Ovary (tissue), 9 donors: ENCODE data around the gene BHMT. TPM values are rescaled to one million over a fixed set of nuclear protein-coding genes. Genes with fewer than 3 reads are reported as not detected.

Source experiments
- DNase-seq, 5 donors: peaks; one replicate each; pipeline ENCODE4 v3.0.0-alpha.2; 2019 to 2020
- H3K27ac ChIP-seq, 2 donors: fragments of 200-600 bp; one replicate each; pipeline versions ENCODE4 v1.5.1 to v1.8.0; 2019 to 2022
- H3K27me3 ChIP-seq: fragments of 200-600 bp; one replicate; pipeline ENCODE4 v1.8.0; 2022
- H3K36me3 ChIP-seq: fragments of 200-600 bp; sonication (generic); one replicate; pipeline ENCODE4 v1.5.1; 2019
- H3K4me1 ChIP-seq: one replicate; pipeline ENCODE4 v1.8.1; 2013; ENCODE audit warnings: mild to moderate bottlenecking, moderate library complexity; ENCODE audit not compliant: insufficient read depth
- H3K4me3 ChIP-seq: fragments of 200-600 bp; sonication (generic); one replicate; pipeline ENCODE4 v1.5.1; 2017
- H3K9me3 ChIP-seq, 2 donors: fragments of 200-600 bp in 1 of 2; sonication (generic) in 1 of 2; one replicate each; pipeline versions ENCODE4 v1.5.1 to v1.8.1; 2013 to 2019; ENCODE audit warnings: mild to moderate bottlenecking in 1 of 2, moderate library complexity in 1 of 2
- CTCF ChIP-seq, 3 donors: fragments of 450-650 bp in 2 of 3; fragments of 200-600 bp in 1 of 3; IDR thresholded peaks; one replicate each; pipeline versions ENCODE4 v1.5.1 to v1.8.0; 2016 to 2022; ENCODE audit warnings: antibody characterized with exemption in 3 of 3, mild to moderate bottlenecking in 1 of 3
- EP300 ChIP-seq: sonication (generic); formaldehyde crosslinking; IDR thresholded peaks from one replicate; pipeline ENCODE4 v1.6.1; 2017; ENCODE audit warnings: antibody characterized with exemption
- POLR2A ChIP-seq: fragments of 450-650 bp; IDR thresholded peaks from one replicate; pipeline ENCODE4 v1.6.1; 2017; ENCODE audit warnings: antibody characterized with exemption, mild to moderate bottlenecking, moderate library complexity
- WGBS, 3 donors: extraction: QIAGEN DNeasy Blood & Tissue Kit in 1 of 3; methylation state at CpG; one replicate each; pipeline versions ENCODE4 v1.1.5 to v1.1.7; 2013 to 2017; 5-methylcytosine and 5-hydroxymethylcytosine counted together
- intact Hi-C, 4 donors: fragments of 100-400 bp; cut with DNase I; formaldehyde crosslinking; loops; one replicate each; pipeline versions ENCODE4 v1.11.0 to v1.15.1; 2022 to 2023
- polyA plus RNA-seq, 2 donors: library from polyadenylated mRNA; stranded (reverse); fragments of 200-250 nt in 1 of 2; fragments of 350-450 nt in 1 of 2; fragmentation: Illumina TruSeq in 1 of 2; extraction: RNeasy Lipid Tissue Mini Kit (QIAGEN cat#74804) in 1 of 2; gene quantifications; one replicate each; pipeline ENCODE4 v1.2.3, GENCODE V29; 2013 to 2014
- total RNA-seq, 7 donors: library from RNA; depleted of rRNA in 2 of 7; stranded (reverse); fragments of >200 nt in 2 of 7; fragmentation: NEBNext Ultra II Directional in 3 of 7; extraction: Animal tissue kit (Norgen Biotek cat#: 25700) in 3 of 7; gene quantifications; one replicate each; pipeline versions ENCODE4 v1.1.0 to v1.2.4, GENCODE V29; 2016 to 2023
- donor health status: DM: no; HTN: no; CAD: no; lungs with moderate emphysema.
- donor health status: DM: no; HTN: no; CAD: no.
- donor health status: Bipolar disorder and iron deficiency.
- donor health status: DM: yes; HTN: yes; CAD: no.
- donor health status: DM: no; HTN: no; CAD: no.
- donor health status: DM: yes; HTN: yes; CAD: no.

Gene BHMT
- total and polyA plus RNA-seq, 9 donors: 0.07 to 0.92 (median 0.27) TPM; not detected in 2

- no peak overlapping the region for H3K4me3 ChIP-seq
- TF ChIP-seq CTCF (IDR thresholded peaks at IDR 0.05) (no peak), EP300 (no peak), POLR2A (no peak)
- DNase-seq: no peak
- H3K4me1 ChIP-seq: no peaks in the 10 kb centered on the region
- intact Hi-C loops: no loop called here
- H3K9me3 ChIP-seq: no peaks in the 10 kb centered on the region
- no peak overlapping the region for H3K27ac ChIP-seq
- no peaks in the 10 kb centered on the region for H3K27me3 ChIP-seq
- H3K36me3 ChIP-seq: no peaks in the 10 kb centered on the region
- WGBS, 3 donors: 89 to 92% (median 89%) methylated on average over 2 of the region's 2 CpGs
Observed at GRCh38 chr5:79080804-79081203, 30.8 kb upstream of the BHMT start.

GRCh38 chr5:79081779-79082178, 29.8 kb upstream of the BHMT start:
- DNase-seq: no peak
- Histone ChIP-seq H3K4me3 (no peak overlapping the region), H3K27ac (no peak overlapping the region), H3K36me3 (no peaks in the 10 kb centered on the region), H3K4me1 (no peaks in the 10 kb centered on the region), H3K9me3 (no peaks in the 10 kb centered on the region), H3K27me3 (no peaks in the 10 kb centered on the region)
- TF ChIP-seq POLR2A: no peak
- TF ChIP-seq EP300: no peak
- no peak for TF ChIP-seq CTCF (IDR thresholded peaks at IDR 0.05)
- 89 to 94% (median 92%) methylated on average over 5 of the region's 5 CpGs for WGBS, 3 donors
- intact Hi-C loops: no loop called here

DNA sequence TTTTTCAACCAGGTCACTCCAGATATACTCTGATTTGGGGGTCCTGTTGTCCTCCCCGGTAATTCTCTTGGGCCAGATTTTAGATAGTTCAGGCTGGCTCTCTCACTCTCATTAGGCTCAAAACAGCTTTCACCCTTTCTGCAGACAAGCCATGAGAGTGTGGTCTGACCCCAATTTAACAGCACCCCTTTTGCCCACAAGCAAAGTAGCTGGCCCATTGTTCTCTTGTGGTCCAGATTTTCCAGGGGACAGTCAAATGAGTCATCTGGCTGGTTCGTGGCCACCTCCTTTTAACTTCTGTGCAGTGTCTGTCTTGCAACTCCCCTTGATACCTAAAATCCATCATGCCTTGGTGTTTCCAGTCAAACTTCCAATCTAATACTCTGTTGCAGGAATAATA, 25.5 kb upstream of the BHMT start:
- DNase-seq: no peak
- H3K36me3 ChIP-seq: no peaks in the 10 kb centered on the region
- H3K27ac ChIP-seq: no peak overlapping the region
- no peak for TF ChIP-seq CTCF (IDR thresholded peaks at IDR 0.05)
- no peak for TF ChIP-seq EP300
- no peak for TF ChIP-seq POLR2A
- no peaks in the 10 kb centered on the region for H3K27me3 ChIP-seq
- no peak overlapping the region for H3K4me3 ChIP-seq
- intact Hi-C loops: no loop called here
- H3K4me1 ChIP-seq: no peaks in the 10 kb centered on the region
- 73 to 81% (median 77%) methylated on average over 2 of the region's 2 CpGs for WGBS, 3 donors
- H3K9me3 ChIP-seq: no peaks in the 10 kb centered on the region

GRCh38 chr5:79088507-79088906, 23.1 kb upstream of the BHMT start:
- no peak overlapping the region for H3K4me3 ChIP-seq
- H3K36me3 ChIP-seq: no peaks in the 10 kb centered on the region
- no peaks in the 10 kb centered on the region for H3K4me1 ChIP-seq
- 77 to 86% (median 80%) methylated on average over 4 of the region's 4 CpGs for WGBS, 3 donors
- H3K9me3 ChIP-seq: no peaks in the 10 kb centered on the region
- H3K27ac ChIP-seq: no peak overlapping the region
- DNase-seq: no peak
- no peaks in the 10 kb centered on the region for H3K27me3 ChIP-seq
- no peak for TF ChIP-seq EP300
- TF ChIP-seq CTCF (IDR thresholded peaks at IDR 0.05): no peak
- no peak for TF ChIP-seq POLR2A
- intact Hi-C loops: no loop called here

DNA sequence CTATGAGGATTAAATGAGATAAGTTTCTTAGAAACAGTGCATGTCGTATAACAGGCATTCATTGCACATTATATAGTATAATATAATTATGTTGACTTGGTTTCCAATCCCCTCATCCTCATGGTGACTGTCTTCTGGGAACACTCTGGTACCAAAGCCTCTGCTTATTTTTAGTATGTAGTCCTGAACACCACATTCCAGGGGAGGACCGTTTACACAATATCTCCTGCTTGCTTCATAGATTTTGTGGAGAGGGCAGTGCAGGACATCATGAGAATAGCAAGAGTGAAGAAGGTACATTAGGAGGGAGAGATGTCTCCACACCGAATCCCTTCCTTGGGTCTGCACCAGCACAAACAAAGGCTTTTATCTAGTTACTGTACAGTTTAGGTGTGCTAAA, 20.5 kb upstream of the BHMT start:
- H3K36me3 ChIP-seq: no peaks in the 10 kb centered on the region
- no peaks in the 10 kb centered on the region for H3K27me3 ChIP-seq
- 52 to 70% (median 57%) methylated on average over 3 of the region's 3 CpGs for WGBS, 3 donors
- H3K4me1 ChIP-seq: no peaks in the 10 kb centered on the region
- DNase-seq: no peak
- no peak overlapping the region for H3K27ac ChIP-seq
- intact Hi-C loops: no loop called here
- no peak overlapping the region for H3K4me3 ChIP-seq
- TF ChIP-seq POLR2A: no peak
- TF ChIP-seq CTCF (IDR thresholded peaks at IDR 0.05): no peak
- TF ChIP-seq EP300: no peak
- no peaks in the 10 kb centered on the region for H3K9me3 ChIP-seq
